H9 (cell line): ENCODE results near the gene SLC26A9. TPM values are rescaled to one million over a fixed set of nuclear protein-coding genes. Genes with fewer than 3 reads are reported as not detected.

ENCODE experiments used
- DNase-seq: peaks from one replicate; pipeline ENCODE4 v3.0.0-alpha.2; 2017
- H2AFZ ChIP-seq: one replicate; pipeline ENCODE4 v1.6.1; 2013; ENCODE audit warnings: mild to moderate bottlenecking, low read length, control low read depth, moderate library complexity
- H2AK5ac ChIP-seq: 2 replicates; pipeline ENCODE4 v1.6.1; 2013; ENCODE audit warnings: low read length, control low read depth, mixed read lengths; ENCODE audit not compliant: insufficient read length
- H2BK120ac ChIP-seq: one replicate; pipeline ENCODE4 v1.6.1; 2013; ENCODE audit warnings: low read depth, mild to moderate bottlenecking, low read length, control low read depth, inconsistent platforms; ENCODE audit not compliant: poor library complexity, severe bottlenecking
- H2BK12ac ChIP-seq: 2 replicates; pipeline ENCODE4 v1.6.1; 2013; ENCODE audit warnings: low read length, control low read depth, mixed read lengths, low read depth; ENCODE audit not compliant: insufficient read length
- H2BK15ac ChIP-seq: 2 replicates; pipeline ENCODE4 v1.6.1; 2013; ENCODE audit warnings: low read depth, low read length, control low read depth
- H2BK20ac ChIP-seq: one replicate; pipeline ENCODE4 v1.6.1; 2013; ENCODE audit warnings: low read depth, mild to moderate bottlenecking, low read length, control low read depth, inconsistent platforms; ENCODE audit not compliant: poor library complexity, severe bottlenecking
- H2BK5ac ChIP-seq: 2 replicates; pipeline ENCODE4 v1.6.1; 2013; ENCODE audit warnings: low read length, control low read depth, mixed read lengths; ENCODE audit not compliant: insufficient read length
- H3K14ac ChIP-seq: 2 replicates; pipeline ENCODE4 v1.6.1; 2013; ENCODE audit warnings: low read length, control low read depth; ENCODE audit not compliant: insufficient read depth
- H3K18ac ChIP-seq: 2 replicates; pipeline ENCODE4 v1.6.1; 2013; ENCODE audit warnings: low read depth, mild to moderate bottlenecking, mixed read lengths, low read length, control low read depth; ENCODE audit not compliant: insufficient read length
- H3K23ac ChIP-seq: 2 replicates; pipeline ENCODE4 v1.6.1; 2013; ENCODE audit warnings: low read length, control low read depth, mixed read lengths, low read depth; ENCODE audit not compliant: insufficient read length
- H3K23me2 ChIP-seq: 2 replicates; pipeline ENCODE4 v1.6.1; 2013; ENCODE audit warnings: low read depth, mild to moderate bottlenecking, mixed read lengths, low read length, control low read depth; ENCODE audit not compliant: insufficient read length, poor library complexity, severe bottlenecking
- H3K27ac ChIP-seq: 2 replicates; pipeline ENCODE4 v1.5.1; 2013; ENCODE audit warnings: low read length, control low read depth, mixed read lengths, low read depth; ENCODE audit not compliant: insufficient read length
- H3K27me3 ChIP-seq: 2 replicates; pipeline ENCODE4 v1.6.1; 2013; ENCODE audit warnings: low read length, control low read depth, inconsistent platforms; ENCODE audit not compliant: insufficient read depth
- H3K4ac ChIP-seq: 2 replicates; pipeline ENCODE4 v1.6.1; 2013; ENCODE audit warnings: low read depth, mild to moderate bottlenecking, control low read depth, inconsistent platforms, low read length, moderate library complexity
- H3K4me1 ChIP-seq: 2 replicates; pipeline ENCODE4 v1.6.1; 2013; ENCODE audit warnings: low read length, control low read depth, inconsistent platforms; ENCODE audit not compliant: insufficient read depth
- H3K4me2 ChIP-seq: 2 replicates; pipeline ENCODE4 v1.6.1; 2013; ENCODE audit warnings: low read length, control low read depth, mixed read lengths; ENCODE audit not compliant: insufficient read length, insufficient read depth
- H3K56ac ChIP-seq: 2 replicates; pipeline ENCODE4 v1.6.1; 2013; ENCODE audit warnings: low read depth, mild to moderate bottlenecking, mixed read lengths, low read length, control low read depth; ENCODE audit not compliant: insufficient read length
- H3K79me1 ChIP-seq: 2 replicates; pipeline ENCODE4 v1.6.1; 2013; ENCODE audit warnings: low read depth, mild to moderate bottlenecking, moderate library complexity, low read length, control low read depth, inconsistent platforms; ENCODE audit not compliant: insufficient read depth, poor library complexity, severe bottlenecking
- H3K79me2 ChIP-seq: 2 replicates; pipeline ENCODE4 v1.6.1; 2013; ENCODE audit warnings: low read length, control low read depth, inconsistent platforms; ENCODE audit not compliant: insufficient read depth
- H3K9ac ChIP-seq: 2 replicates; pipeline ENCODE4 v1.6.1; 2013; ENCODE audit warnings: low read length, control low read depth, mixed read lengths; ENCODE audit not compliant: insufficient read length; ENCODE audit errors: extremely low read depth
- H3K9me3 ChIP-seq: one replicate; pipeline ENCODE4 v1.6.1; 2013; ENCODE audit warnings: low read depth, low read length, inconsistent platforms; ENCODE audit not compliant: control insufficient read depth
- H3T11ph ChIP-seq: one replicate; pipeline ENCODE4 v1.6.1; 2013; ENCODE audit warnings: mild to moderate bottlenecking, low read length, control low read depth, inconsistent platforms
- H4K20me1 ChIP-seq: one replicate; pipeline ENCODE4 v1.6.1; 2013; ENCODE audit not compliant: control insufficient read depth, insufficient read length, insufficient read depth
- H4K5ac ChIP-seq: 2 replicates; pipeline ENCODE4 v1.6.1; 2013; ENCODE audit warnings: low read depth, mild to moderate bottlenecking, mixed read lengths, low read length, control low read depth; ENCODE audit not compliant: insufficient read length
- H4K8ac ChIP-seq: replicated peaks from 2 replicates; pipeline ENCODE4 v1.6.1; 2013; ENCODE audit warnings: low read length, control low read depth, mixed read lengths, low read depth; ENCODE audit not compliant: insufficient read length
- H4K91ac ChIP-seq: 2 replicates; pipeline ENCODE4 v1.6.1; 2013; ENCODE audit warnings: low read depth, mild to moderate bottlenecking, moderate library complexity, mixed read lengths, low read length, control low read depth; ENCODE audit not compliant: insufficient read length
- H3K27ac Mint-ChIP-seq, 3 experiments: 2 replicates in 2 of 3; 3 replicates in 1 of 3; pipeline ENCODE4 v1.8.0; 2020 to 2021; ENCODE audit warnings: mixed read lengths in 3 of 3, mild to moderate bottlenecking in 1 of 3, moderate library complexity in 1 of 3
- H3K27me3 Mint-ChIP-seq: 2 replicates; pipeline ENCODE4 v1.8.0; 2021; ENCODE audit warnings: low read depth, mild to moderate bottlenecking, moderate library complexity, mixed read lengths
- H3K36me3 Mint-ChIP-seq, 3 experiments: 2 replicates in 2 of 3; 3 replicates in 1 of 3; pipeline ENCODE4 v1.8.0; 2020 to 2021; ENCODE audit warnings: low read depth in 3 of 3, mixed read lengths in 3 of 3; ENCODE audit not compliant: insufficient read depth in 1 of 3
- H3K4me1 Mint-ChIP-seq, 2 experiments: 2 replicates each; pipeline ENCODE4 v1.8.0; 2020; ENCODE audit warnings: mixed read lengths in 2 of 2
- H3K4me3 Mint-ChIP-seq, 2 experiments: 2 replicates in 1 of 2; 3 replicates in 1 of 2; pipeline ENCODE4 v1.8.0; 2020 to 2021; ENCODE audit warnings: mild to moderate bottlenecking in 2 of 2, mixed read lengths in 2 of 2, moderate library complexity in 1 of 2
- H3K9me3 Mint-ChIP-seq, 2 experiments: 2 replicates in 1 of 2; 3 replicates in 1 of 2; pipeline ENCODE4 v1.8.0; 2020; ENCODE audit warnings: mild to moderate bottlenecking in 2 of 2, mixed read lengths in 2 of 2, moderate library complexity in 1 of 2
- total RNA-seq: library from RNA; stranded (reverse); gene quantifications from 2 replicates; pipeline ENCODE4 v1.2.1, GENCODE V29; 2021
- TF ChIP-seq, protein P1 (sequence below): fragments of 200-600 bp; sonication (generic); conservative IDR thresholded peaks from 3 replicates; pipeline ENCODE4 v1.8.0; 2021; ENCODE audit warnings: antibody characterized with exemption, mild to moderate bottlenecking

The SLC26A9 gene
- total RNA-seq, 1 experiment from 2014 or later = not detected

GRCh38 chr1:205883792-205884191 lies 59.5 kb downstream of the SLC26A9 start:
- H3K9me3 ChIP-seq = no peaks in the 10 kb centered on the region
- no peak overlapping the region for H2BK12ac ChIP-seq
- no peak overlapping the region for H3K4me3 Mint-ChIP-seq
- no peak overlapping the region for H2BK120ac ChIP-seq
- H3K79me1 ChIP-seq = no peaks in the 10 kb centered on the region
- no peaks in the 10 kb centered on the region for H3K4me1 ChIP-seq
- no peaks in the 10 kb centered on the region for H3K23me2 ChIP-seq
- H3K9ac ChIP-seq = no peak overlapping the region
- no peak overlapping the region for H2AK5ac ChIP-seq
- H3K23ac ChIP-seq = no peak overlapping the region
- no peak overlapping the region for H2BK20ac ChIP-seq
- H3K4ac ChIP-seq = no peak overlapping the region
- H4K91ac ChIP-seq = no peak overlapping the region
- TF ChIP-seq, protein P1, sequence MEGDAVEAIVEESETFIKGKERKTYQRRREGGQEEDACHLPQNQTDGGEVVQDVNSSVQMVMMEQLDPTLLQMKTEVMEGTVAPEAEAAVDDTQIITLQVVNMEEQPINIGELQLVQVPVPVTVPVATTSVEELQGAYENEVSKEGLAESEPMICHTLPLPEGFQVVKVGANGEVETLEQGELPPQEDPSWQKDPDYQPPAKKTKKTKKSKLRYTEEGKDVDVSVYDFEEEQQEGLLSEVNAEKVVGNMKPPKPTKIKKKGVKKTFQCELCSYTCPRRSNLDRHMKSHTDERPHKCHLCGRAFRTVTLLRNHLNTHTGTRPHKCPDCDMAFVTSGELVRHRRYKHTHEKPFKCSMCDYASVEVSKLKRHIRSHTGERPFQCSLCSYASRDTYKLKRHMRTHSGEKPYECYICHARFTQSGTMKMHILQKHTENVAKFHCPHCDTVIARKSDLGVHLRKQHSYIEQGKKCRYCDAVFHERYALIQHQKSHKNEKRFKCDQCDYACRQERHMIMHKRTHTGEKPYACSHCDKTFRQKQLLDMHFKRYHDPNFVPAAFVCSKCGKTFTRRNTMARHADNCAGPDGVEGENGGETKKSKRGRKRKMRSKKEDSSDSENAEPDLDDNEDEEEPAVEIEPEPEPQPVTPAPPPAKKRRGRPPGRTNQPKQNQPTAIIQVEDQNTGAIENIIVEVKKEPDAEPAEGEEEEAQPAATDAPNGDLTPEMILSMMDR = no peak
- H3K4me1 Mint-ChIP-seq = no peaks in the 10 kb centered on the region
- no peak for DNase-seq
- no peaks in the 10 kb centered on the region for H3K79me2 ChIP-seq
- H3K56ac ChIP-seq = no peak overlapping the region
- H3K4me2 ChIP-seq = no peak overlapping the region
- no peak overlapping the region for H3K27ac ChIP-seq
- H3K36me3 Mint-ChIP-seq = peaks cover 3 to 4% (median 3%) of the 10 kb centered on the region in 3 experiments; a peak in 5 of 7 replicates
- no peak overlapping the region for H4K5ac ChIP-seq
- peaks cover 4 to 7% of the 10 kb centered on the region in 2 experiments; a peak in 4 of 5 replicates for H3K9me3 Mint-ChIP-seq
- no peak overlapping the region for H2AFZ ChIP-seq
- H3K27me3 ChIP-seq = no peaks in the 10 kb centered on the region
- no peaks in the 10 kb centered on the region for H3K27me3 Mint-ChIP-seq
- no peak overlapping the region for H3K18ac ChIP-seq
- no peak overlapping the region for H2BK5ac ChIP-seq
- H4K20me1 ChIP-seq = no peaks in the 10 kb centered on the region
- H3K14ac ChIP-seq = no peak overlapping the region
- H2BK15ac ChIP-seq = no peak overlapping the region
- no peak overlapping the region for H3T11ph ChIP-seq
- no peak overlapping the region for H3K27ac Mint-ChIP-seq
- no peak overlapping the region for H4K8ac ChIP-seq
